Measurements from ENCODE around the gene KRT80.
A peak's percentile ranks its signal among the peaks of the same experiment; 100 is the strongest.

The KRT80 gene

GRCh38 chr12:52208424-52209165, 16.8 kb upstream of the KRT80 start:
- Histone ChIP-seq H3K9me3 (ENCODE audit: control insufficient read depth, low read length) (no peaks in the 10 kb centered on the region), H3K36me3 (ENCODE audit: control insufficient read depth, insufficient read depth, low read length) (no peaks in the 10 kb centered on the region), H3K27me3 (ENCODE audit: control insufficient read depth, insufficient read depth, low read length) (no peaks in the 10 kb centered on the region), H3K4me3 (ENCODE audit: low read depth, low read length) (no peak overlapping the region), H3K4me2 (ENCODE audit: low read length) (no peak overlapping the region), H3K4me1 (peaks cover 10% of the 10 kb centered on the region), H3K79me2 (no peaks in the 10 kb centered on the region), H2AFZ (no peak overlapping the region), H3K9ac (no peak overlapping the region), H3K27ac (no peak overlapping the region)
- TF ChIP-seq, protein P1, sequence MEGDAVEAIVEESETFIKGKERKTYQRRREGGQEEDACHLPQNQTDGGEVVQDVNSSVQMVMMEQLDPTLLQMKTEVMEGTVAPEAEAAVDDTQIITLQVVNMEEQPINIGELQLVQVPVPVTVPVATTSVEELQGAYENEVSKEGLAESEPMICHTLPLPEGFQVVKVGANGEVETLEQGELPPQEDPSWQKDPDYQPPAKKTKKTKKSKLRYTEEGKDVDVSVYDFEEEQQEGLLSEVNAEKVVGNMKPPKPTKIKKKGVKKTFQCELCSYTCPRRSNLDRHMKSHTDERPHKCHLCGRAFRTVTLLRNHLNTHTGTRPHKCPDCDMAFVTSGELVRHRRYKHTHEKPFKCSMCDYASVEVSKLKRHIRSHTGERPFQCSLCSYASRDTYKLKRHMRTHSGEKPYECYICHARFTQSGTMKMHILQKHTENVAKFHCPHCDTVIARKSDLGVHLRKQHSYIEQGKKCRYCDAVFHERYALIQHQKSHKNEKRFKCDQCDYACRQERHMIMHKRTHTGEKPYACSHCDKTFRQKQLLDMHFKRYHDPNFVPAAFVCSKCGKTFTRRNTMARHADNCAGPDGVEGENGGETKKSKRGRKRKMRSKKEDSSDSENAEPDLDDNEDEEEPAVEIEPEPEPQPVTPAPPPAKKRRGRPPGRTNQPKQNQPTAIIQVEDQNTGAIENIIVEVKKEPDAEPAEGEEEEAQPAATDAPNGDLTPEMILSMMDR (IDR thresholded peaks at IDR 0.05): no peak

GRCh38 chr12:52207895-52208294, 16.1 kb upstream of the KRT80 start:
- no peaks in the 10 kb centered on the region for H3K27me3 ChIP-seq (ENCODE audit: control insufficient read depth, insufficient read depth, low read length)
- no peak overlapping the region for H3K9ac ChIP-seq
- H3K79me2 ChIP-seq: no peaks in the 10 kb centered on the region
- peak overlapping the region; percentile 7 for H2AFZ ChIP-seq
- TF ChIP-seq, protein P1 (IDR thresholded peaks at IDR 0.05): no peak
- no peak overlapping the region for H3K27ac ChIP-seq
- no peak overlapping the region for H3K4me2 ChIP-seq (ENCODE audit: low read length)
- H3K4me1 ChIP-seq: peaks cover 8% of the 10 kb centered on the region
- no peak overlapping the region for H3K4me3 ChIP-seq (ENCODE audit: low read depth, low read length)
- no peaks in the 10 kb centered on the region for H3K9me3 ChIP-seq (ENCODE audit: control insufficient read depth, low read length)
- no peaks in the 10 kb centered on the region for H3K36me3 ChIP-seq (ENCODE audit: control insufficient read depth, insufficient read depth, low read length)

DNA sequence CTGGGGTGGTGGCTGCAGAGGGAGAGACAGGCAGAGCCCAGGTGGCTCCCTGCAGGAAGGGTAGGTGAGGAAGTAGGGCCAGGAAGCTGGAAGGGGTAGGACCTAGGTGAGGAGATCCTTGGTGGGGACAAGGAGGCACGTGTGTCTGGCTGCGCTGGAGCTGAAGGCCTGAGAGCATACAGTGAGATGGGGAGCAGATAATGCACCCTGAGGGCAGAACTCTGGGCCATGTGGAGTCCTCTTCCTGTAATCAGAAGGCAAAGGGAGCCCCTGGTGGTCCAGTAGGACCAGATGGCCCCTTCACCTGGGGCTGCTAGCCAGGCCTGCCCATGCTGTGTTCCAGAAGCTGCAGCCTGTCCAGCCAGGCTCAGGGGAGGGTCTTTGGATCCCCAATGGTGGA, 15.3 kb upstream of the KRT80 start:
- H3K27me3 ChIP-seq (ENCODE audit: control insufficient read depth, insufficient read depth, low read length): no peaks in the 10 kb centered on the region
- H3K4me1 ChIP-seq: peaks cover 14% of the 10 kb centered on the region
- H2AFZ ChIP-seq: no peak overlapping the region
- H3K9ac ChIP-seq: no peak overlapping the region
- H3K9me3 ChIP-seq (ENCODE audit: control insufficient read depth, low read length): no peaks in the 10 kb centered on the region
- H3K4me2 ChIP-seq (ENCODE audit: low read length): no peak overlapping the region
- H3K79me2 ChIP-seq: no peaks in the 10 kb centered on the region
- TF ChIP-seq, protein P1 (IDR thresholded peaks at IDR 0.05): no peak
- no peak overlapping the region for H3K4me3 ChIP-seq (ENCODE audit: low read depth, low read length)
- no peak overlapping the region for H3K27ac ChIP-seq
- no peaks in the 10 kb centered on the region for H3K36me3 ChIP-seq (ENCODE audit: control insufficient read depth, insufficient read depth, low read length)

DNA sequence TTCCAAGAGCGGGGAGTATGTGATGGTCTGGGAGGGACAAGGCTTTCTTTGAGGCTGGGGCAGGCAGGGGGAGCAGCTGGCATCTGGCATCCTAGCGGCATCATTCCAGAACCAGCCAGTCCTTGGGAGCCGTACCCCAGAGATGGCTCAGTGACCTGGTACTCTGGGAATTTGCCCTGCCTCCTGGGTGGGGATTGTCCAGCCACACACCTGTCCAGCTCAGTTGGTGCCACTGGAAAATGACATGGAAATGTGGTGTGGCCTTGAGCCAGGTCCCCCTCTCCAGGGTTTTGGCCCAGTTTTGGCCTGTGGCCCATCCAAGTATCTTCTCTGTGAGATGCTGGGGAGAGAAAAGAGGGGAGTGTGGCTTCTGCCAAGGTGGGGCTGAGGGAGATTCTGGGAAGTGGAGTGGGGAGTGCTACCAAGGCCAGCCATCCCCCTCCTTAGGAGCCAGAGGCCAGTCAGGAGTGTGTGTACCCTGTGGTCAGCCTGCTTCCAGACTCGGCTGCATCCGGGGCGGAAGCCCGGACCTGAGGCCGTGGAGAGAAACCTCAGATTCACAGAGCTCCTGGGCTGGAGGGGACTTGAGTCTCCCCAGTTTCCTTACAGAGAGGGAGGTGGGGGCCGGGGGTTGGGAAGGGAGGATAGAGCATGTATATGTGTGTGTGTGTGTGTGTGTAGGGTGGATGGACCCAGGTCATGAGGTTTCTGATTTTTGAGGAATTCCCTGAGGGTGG, 14.7 kb upstream of the KRT80 start:
- Histone ChIP-seq H3K9me3 (ENCODE audit: control insufficient read depth, low read length) (no peaks in the 10 kb centered on the region), H3K4me1 (peaks cover 14% of the 10 kb centered on the region), H3K79me2 (no peaks in the 10 kb centered on the region), H3K9ac (no peak overlapping the region), H3K27me3 (ENCODE audit: control insufficient read depth, insufficient read depth, low read length) (no peaks in the 10 kb centered on the region), H3K4me2 (ENCODE audit: low read length) (no peak overlapping the region), H2AFZ (no peak overlapping the region), H3K36me3 (ENCODE audit: control insufficient read depth, insufficient read depth, low read length) (no peaks in the 10 kb centered on the region), H3K4me3 (ENCODE audit: low read depth, low read length) (no peak overlapping the region), H3K27ac (no peak overlapping the region)
- TF ChIP-seq, protein P1 (IDR thresholded peaks at IDR 0.05): no peak

All from parathyroid adenoma (tissue), 2 donors.